Measurements from ENCODE around the gene GOLGB1.

GRCh38 chr3:121649645-121650044, 99.9 kb downstream of the GOLGB1 start:
- TF ChIP-seq CTCF (IDR thresholded peaks at IDR 0.05) (no peak), POLR2A (IDR thresholded peaks at IDR 0.05) (no peak)

Measured in testis (tissue), 2 donors.